Trophoblast cell (in vitro differentiated cells and primary cell): ENCODE results near the gene PIAS3.

Experiments
- DNase-seq, 2 donors: peaks; one replicate each; pipeline ENCODE4 v3.0.0-alpha.2; 2016
- H2AFZ ChIP-seq: 2 replicates; pipeline ENCODE4 v1.6.1; 2013; ENCODE audit warnings: low read length, moderate library complexity, mild to moderate bottlenecking; ENCODE audit not compliant: insufficient read depth, poor library complexity
- H2AK5ac ChIP-seq: 2 replicates; pipeline ENCODE4 v1.6.1; 2013; ENCODE audit warnings: mild to moderate bottlenecking, low read length
- H2BK120ac ChIP-seq: 2 replicates; pipeline ENCODE4 v1.6.1; 2013; ENCODE audit warnings: low read length, mild to moderate bottlenecking, moderate library complexity; ENCODE audit not compliant: insufficient read depth, poor library complexity
- H2BK12ac ChIP-seq: 2 replicates; pipeline ENCODE4 v1.6.1; 2013; ENCODE audit warnings: mild to moderate bottlenecking, low read length, moderate library complexity
- H2BK5ac ChIP-seq: 2 replicates; pipeline ENCODE4 v1.6.1; 2013; ENCODE audit warnings: low read length, low read depth, moderate library complexity, mild to moderate bottlenecking; ENCODE audit not compliant: poor library complexity
- H3K14ac ChIP-seq: 2 replicates; pipeline ENCODE4 v1.6.1; 2013; ENCODE audit warnings: mild to moderate bottlenecking, low read length
- H3K18ac ChIP-seq: 2 replicates; pipeline ENCODE4 v1.6.1; 2013; ENCODE audit warnings: mild to moderate bottlenecking, low read length
- H3K23ac ChIP-seq: 2 replicates; pipeline ENCODE4 v1.6.1; 2013; ENCODE audit warnings: low read length
- H3K27ac ChIP-seq: 2 replicates; pipeline ENCODE4 v1.5.1; 2013; ENCODE audit warnings: low read depth, mild to moderate bottlenecking, inconsistent platforms, low read length, moderate library complexity
- H3K27me3 ChIP-seq: 2 replicates; pipeline ENCODE4 v1.6.1; 2013; ENCODE audit warnings: inconsistent platforms, mild to moderate bottlenecking, low read length, moderate library complexity; ENCODE audit not compliant: insufficient read depth
- H3K36me3 ChIP-seq, 2 experiments: 1 replicate in 1 of 2; 2 replicates in 1 of 2; pipeline ENCODE4 v1.6.1; 2013; ENCODE audit warnings: low read length in 2 of 2, mild to moderate bottlenecking in 2 of 2, moderate library complexity in 1 of 2; ENCODE audit not compliant: insufficient read depth in 2 of 2, control insufficient read depth in 1 of 2
- H3K4ac ChIP-seq: 2 replicates; pipeline ENCODE4 v1.6.1; 2013; ENCODE audit warnings: low read depth, mild to moderate bottlenecking, low read length, moderate library complexity
- H3K4me1 ChIP-seq, 2 experiments: 1 replicate in 1 of 2; 2 replicates in 1 of 2; pipeline ENCODE4 v1.6.1; 2013; ENCODE audit warnings: low read length in 2 of 2, mild to moderate bottlenecking in 2 of 2, moderate library complexity in 1 of 2; ENCODE audit not compliant: insufficient read depth in 2 of 2, control insufficient read depth in 1 of 2
- H3K4me2 ChIP-seq: 2 replicates; pipeline ENCODE4 v1.6.1; 2013; ENCODE audit warnings: inconsistent platforms, mild to moderate bottlenecking, low read length, moderate library complexity
- H3K4me3 ChIP-seq: 2 replicates; pipeline ENCODE4 v1.5.1; 2013; ENCODE audit warnings: mild to moderate bottlenecking, low read depth, low read length, inconsistent platforms
- H3K79me1 ChIP-seq: one replicate; pipeline ENCODE4 v1.6.1; 2013; ENCODE audit warnings: low read length
- H3K79me2 ChIP-seq: 2 replicates; pipeline ENCODE4 v1.6.1; 2013; ENCODE audit warnings: low read length, mild to moderate bottlenecking; ENCODE audit not compliant: control insufficient read depth, insufficient read depth, poor library complexity
- H3K9ac ChIP-seq: 2 replicates; pipeline ENCODE4 v1.6.1; 2013; ENCODE audit warnings: mild to moderate bottlenecking, low read length
- H3K9me3 ChIP-seq: 2 replicates; pipeline ENCODE4 v1.6.1; 2013; ENCODE audit warnings: low read depth, mild to moderate bottlenecking, control low read depth, inconsistent platforms, low read length; ENCODE audit not compliant: insufficient read depth
- H4K12ac ChIP-seq: 2 replicates; pipeline ENCODE4 v1.6.1; 2013; ENCODE audit warnings: low read depth, mild to moderate bottlenecking, low read length, moderate library complexity
- H4K8ac ChIP-seq: 2 replicates; pipeline ENCODE4 v1.6.1; 2013; ENCODE audit warnings: low read depth, mild to moderate bottlenecking, low read length, moderate library complexity
- H4K91ac ChIP-seq: one replicate; pipeline ENCODE4 v1.6.1; 2013; ENCODE audit warnings: low read depth, mild to moderate bottlenecking, low read length, moderate library complexity
- WGBS: extraction: QIAGEN DNeasy Blood & Tissue Kit; methylation state at CpG from one replicate; pipeline ENCODE4 v1.1.7; 2013; ENCODE audit warnings: missing lambda C conversion rate; ENCODE audit not compliant: insufficient read length, insufficient coverage; ENCODE audit errors: extremely low coverage; 5-methylcytosine and 5-hydroxymethylcytosine counted together

The PIAS3 gene

DNA sequence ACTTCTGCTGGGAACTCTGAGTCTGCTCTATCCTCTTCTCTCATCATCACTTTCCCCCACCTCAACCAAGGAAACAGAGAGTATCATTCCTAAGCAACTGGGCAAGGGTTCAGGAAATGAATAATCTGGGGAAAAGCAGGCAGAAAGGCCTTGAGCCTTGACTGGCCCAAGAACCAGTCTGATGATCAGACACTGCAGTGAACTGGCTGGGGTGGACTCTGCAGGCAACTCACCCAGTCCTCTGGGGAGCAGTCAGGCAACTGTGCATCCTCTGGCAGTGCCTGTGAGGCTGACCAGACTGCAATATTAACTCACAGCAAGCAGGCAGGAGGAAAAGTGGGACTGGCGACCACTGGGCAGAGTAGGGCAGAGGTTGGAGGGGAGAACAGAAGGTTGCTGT lies 25.8 kb upstream of the PIAS3 start:
- Histone ChIP-seq H3K27ac (no peak overlapping the region), H2BK5ac (no peak overlapping the region)

DNA sequence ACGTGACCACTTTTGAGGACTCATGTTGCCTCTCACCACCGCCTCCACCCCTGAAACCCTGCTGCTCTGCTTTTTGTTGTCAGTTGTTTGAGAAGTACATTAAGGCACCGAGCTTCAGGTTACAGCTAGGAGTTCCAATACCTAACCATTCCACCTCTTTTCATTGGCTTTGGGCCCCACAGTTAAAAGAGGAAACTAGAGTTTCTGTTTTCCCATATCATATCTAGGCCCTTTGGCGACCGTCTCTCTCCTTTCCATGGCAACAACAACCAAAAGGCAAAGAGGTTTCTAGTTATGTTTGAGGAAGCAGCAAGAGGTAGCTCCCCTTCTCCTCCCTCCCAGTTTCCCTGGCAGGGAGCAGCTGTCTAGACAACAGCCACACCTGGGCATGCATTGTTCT lies 20.9 kb upstream of the PIAS3 start:
- no CpG with 5 or more reads among the region's 5 CpGs for WGBS
- H2AK5ac ChIP-seq = no peak overlapping the region
- no peak overlapping the region for H2AFZ ChIP-seq
- no peak overlapping the region for H3K9ac ChIP-seq
- H3K23ac ChIP-seq = no peak overlapping the region
- H4K91ac ChIP-seq = no peak overlapping the region
- H3K4me1 ChIP-seq = peaks cover 10 to 20% of the 10 kb centered on the region in 2 experiments
- H4K12ac ChIP-seq = no peak overlapping the region
- H3K4me3 ChIP-seq = no peak overlapping the region
- no peak overlapping the region for H3K4ac ChIP-seq
- H4K8ac ChIP-seq = no peak overlapping the region
- no peaks in the 10 kb centered on the region for H3K79me2 ChIP-seq
- H3K14ac ChIP-seq = no peak overlapping the region
- peaks cover 3% of the 10 kb centered on the region for H3K27me3 ChIP-seq
- H3K36me3 ChIP-seq = no peaks in the 10 kb centered on the region
- H3K27ac ChIP-seq = peak overlapping the region; percentile 27
- H3K18ac ChIP-seq = no peak overlapping the region
- no peak overlapping the region for H2BK12ac ChIP-seq
- H3K79me1 ChIP-seq = peaks cover 2% of the 10 kb centered on the region
- DNase-seq = no peak
- H3K9me3 ChIP-seq = peaks cover 1% of the 10 kb centered on the region
- H2BK120ac ChIP-seq = no peak overlapping the region
- H3K4me2 ChIP-seq = no peak overlapping the region
- H2BK5ac ChIP-seq = no peak overlapping the region

More for the DNA sequence above, 25.8 kb upstream of the PIAS3 start:
- Histone ChIP-seq H3K14ac (no peak overlapping the region), H3K79me1 (peaks cover 2% of the 10 kb centered on the region), H4K91ac (no peak overlapping the region), H3K27me3 (peaks cover 8% of the 10 kb centered on the region), H3K79me2 (no peaks in the 10 kb centered on the region), H4K12ac (no peak overlapping the region), H2BK12ac (no peak overlapping the region), H3K18ac (no peak overlapping the region), H2BK120ac (no peak overlapping the region), H4K8ac (no peak overlapping the region), H3K9ac (no peak overlapping the region), H3K4me3 (no peak overlapping the region), H3K9me3 (no peaks in the 10 kb centered on the region), H3K4me2 (no peak overlapping the region), H3K4ac (no peak overlapping the region), H3K23ac (no peak overlapping the region), H2AFZ (no peak overlapping the region), H3K4me1 (peaks cover 2 to 5% of the 10 kb centered on the region in 2 experiments), H2AK5ac (no peak overlapping the region), H3K36me3 (no peaks in the 10 kb centered on the region)
- WGBS = no CpG with 5 or more reads among the region's 1 CpG
- no peak for DNase-seq

DNA sequence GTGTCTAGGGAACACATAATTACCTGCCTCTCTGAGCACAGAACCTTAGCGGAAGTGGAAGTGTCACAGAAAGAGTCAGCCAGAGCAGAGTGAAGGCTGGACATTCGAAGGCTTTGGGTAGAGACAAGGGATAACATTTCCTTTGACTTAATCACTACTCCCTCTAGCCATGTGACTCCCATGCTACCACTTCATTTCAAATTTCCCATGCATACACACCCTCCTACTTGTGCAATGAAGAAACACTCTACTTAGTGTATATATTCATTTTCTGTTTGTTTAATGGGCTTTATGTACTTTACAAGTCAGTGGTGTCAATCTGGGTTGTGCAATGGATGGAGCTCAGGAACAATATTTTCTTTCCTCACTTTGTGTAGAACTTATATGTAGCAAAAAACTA lies 19.8 kb upstream of the PIAS3 start:
- no peak overlapping the region for H2BK120ac ChIP-seq
- peaks cover 1% of the 10 kb centered on the region for H3K9me3 ChIP-seq
- no peak overlapping the region for H3K18ac ChIP-seq
- no peak overlapping the region for H2AK5ac ChIP-seq
- H3K4ac ChIP-seq = no peak overlapping the region
- H3K14ac ChIP-seq = no peak overlapping the region
- no peak overlapping the region for H3K27ac ChIP-seq
- no peaks in the 10 kb centered on the region for H3K36me3 ChIP-seq
- H3K4me2 ChIP-seq = no peak overlapping the region
- no CpG with 5 or more reads among the region's 2 CpGs for WGBS
- no peak overlapping the region for H4K91ac ChIP-seq
- DNase-seq = no peak
- no peak overlapping the region for H3K23ac ChIP-seq
- H3K4me3 ChIP-seq = no peak overlapping the region
- no peak overlapping the region for H2BK5ac ChIP-seq
- no peak overlapping the region for H2AFZ ChIP-seq
- no peaks in the 10 kb centered on the region for H3K79me2 ChIP-seq
- no peak overlapping the region for H4K8ac ChIP-seq
- peaks cover 10 to 20% of the 10 kb centered on the region in 2 experiments for H3K4me1 ChIP-seq
- H4K12ac ChIP-seq = no peak overlapping the region
- H3K27me3 ChIP-seq = no peaks in the 10 kb centered on the region
- H3K9ac ChIP-seq = no peak overlapping the region
- no peak overlapping the region for H2BK12ac ChIP-seq
- peaks cover 2% of the 10 kb centered on the region for H3K79me1 ChIP-seq

DNA sequence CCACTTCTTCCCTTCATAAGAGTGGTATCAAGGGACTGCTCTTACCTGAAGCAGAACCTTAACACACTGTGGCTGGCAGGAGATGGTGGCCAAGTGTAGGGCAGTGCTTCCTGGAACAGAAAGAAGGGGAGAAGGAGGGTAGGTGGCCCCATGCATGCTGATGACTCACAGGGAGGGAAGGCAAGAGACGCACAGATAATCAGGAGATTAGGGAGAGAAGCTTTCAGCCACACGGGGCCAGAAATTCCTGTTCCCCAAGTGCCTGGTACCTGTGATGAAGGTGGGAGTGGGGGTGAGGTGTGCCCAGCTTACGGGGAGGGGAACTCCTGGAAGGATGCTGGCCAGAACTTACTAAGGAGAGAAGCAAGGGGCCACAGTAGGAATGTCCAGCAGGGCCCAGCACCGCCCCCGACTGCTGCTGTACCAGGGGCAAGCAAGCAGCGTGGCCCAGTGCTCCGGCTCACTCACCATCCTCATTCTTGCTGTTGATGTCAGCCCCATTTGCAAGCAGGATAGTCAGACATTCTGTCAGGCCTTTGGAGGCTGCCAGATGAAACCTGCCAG lies 19.1 kb upstream of the PIAS3 start:
- Histone ChIP-seq H3K4me1 (peaks cover 10 to 20% of the 10 kb centered on the region in 2 experiments), H3K9me3 (peaks cover 1% of the 10 kb centered on the region), H3K18ac (no peak overlapping the region), H3K36me3 (no peaks in the 10 kb centered on the region), H3K27me3 (no peaks in the 10 kb centered on the region), H4K91ac (no peak overlapping the region), H2BK5ac (no peak overlapping the region), H3K4me2 (no peak overlapping the region), H2AFZ (no peak overlapping the region), H4K8ac (no peak overlapping the region), H2AK5ac (no peak overlapping the region), H3K14ac (no peak overlapping the region), H3K4ac (no peak overlapping the region), H3K79me1 (peaks cover 2% of the 10 kb centered on the region), H3K4me3 (no peak overlapping the region), H3K23ac (no peak overlapping the region), H4K12ac (no peak overlapping the region), H2BK12ac (no peak overlapping the region), H3K9ac (no peak overlapping the region), H3K79me2 (no peaks in the 10 kb centered on the region), H3K27ac (no peak overlapping the region), H2BK120ac (no peak overlapping the region)
- WGBS = no CpG with 5 or more reads among the region's 7 CpGs
- peak in 1 of 2 donors; percentile 17 for DNase-seq
